ENCODE data around the gene EVL. TPM values are rescaled to one million over a fixed set of nuclear protein-coding genes. Genes with fewer than 3 reads are reported as not detected.

Gene EVL
- total and polyA plus RNA-seq, 2 of the 8 experiments (the other 6 are each of a cell fraction or from before 2014, with no cell fraction given), result 30.7 to 64.6 TPM

- TF ChIP-seq CBX5 (IDR thresholded peaks at IDR 0.05; ENCODE audit: low read depth, low read length), result no peak
- no peak for TF ChIP-seq GTF2F1 (IDR thresholded peaks at IDR 0.05; ENCODE audit: borderline replicate concordance, low read depth, low read length)
- no peak for TF ChIP-seq CBX8 (IDR thresholded peaks at IDR 0.05; ENCODE audit: borderline replicate concordance, low read depth, low read length)
- no peak for TF ChIP-seq CTBP2 (IDR thresholded peaks at IDR 0.05; ENCODE audit: borderline replicate concordance, insufficient read depth, insufficient read length, low read length)
- TF ChIP-seq SP4 (IDR thresholded peaks at IDR 0.05; ENCODE audit: low read length), result no peak
- no peak for TF ChIP-seq ATF2 (IDR thresholded peaks at IDR 0.05; ENCODE audit: low read length)
- TF ChIP-seq SUZ12 (IDR thresholded peaks at IDR 0.05; ENCODE audit: low read length), result 0 out of 2 replicates have a peak, but pooled peaks have one; percentile 15
- no peak for TF ChIP-seq SRF (IDR thresholded peaks at IDR 0.05; ENCODE audit: low read depth, low read length)
- no peak for TF ChIP-seq BRCA1 (IDR thresholded peaks at IDR 0.05; ENCODE audit: low read depth, low read length)
- TF ChIP-seq CHD7 (IDR thresholded peaks at IDR 0.05; ENCODE audit: insufficient replicate concordance, low read length), result no peak
These were observed 100.2 kb downstream of the EVL start (continued) for GRCh38 chr14:100165376-100165775.

Data from H1 (cell line).